HG03025 (cell line): Measurements from ENCODE around the gene TEAD3.

ENCODE experiments used
- ATAC-seq: cut with Tn5 transposase; IDR thresholded peaks from one replicate; pipeline ENCODE4 v1.9.1; 2021; ENCODE audit warnings: mild to moderate bottlenecking, moderate library complexity; ENCODE audit not compliant: unreplicated experiment, low FRiP score

TEAD3 gene

DNA sequence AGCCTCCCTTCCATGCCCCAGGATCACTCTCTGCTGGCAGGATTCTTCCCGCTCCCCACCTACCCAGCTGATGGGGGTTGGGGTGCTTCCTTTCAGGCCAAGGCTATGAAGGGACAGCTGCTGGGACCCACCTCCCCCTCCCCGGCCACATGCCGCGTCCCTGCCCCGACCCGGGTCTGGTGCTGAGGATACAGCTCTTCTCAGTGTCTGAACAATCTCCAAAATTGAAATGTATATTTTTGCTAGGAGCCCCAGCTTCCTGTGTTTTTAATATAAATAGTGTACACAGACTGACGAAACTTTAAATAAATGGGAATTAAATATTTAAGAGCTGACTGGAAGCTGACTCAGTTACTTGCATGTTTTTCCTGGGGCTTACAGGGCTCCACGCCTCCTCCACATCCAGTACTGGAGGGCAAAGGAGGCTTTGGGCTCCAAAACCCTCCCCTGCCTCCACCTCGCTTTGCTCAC is 69.0 kb downstream of the TEAD3 start:
- ATAC-seq = no peak

GRCh38 chr6:35427435-35427834 is 69.4 kb downstream of the TEAD3 start:
- no peak for ATAC-seq

GRCh38 chr6:35426074-35426473 is 70.8 kb downstream of the TEAD3 start:
- ATAC-seq = no peak

DNA sequence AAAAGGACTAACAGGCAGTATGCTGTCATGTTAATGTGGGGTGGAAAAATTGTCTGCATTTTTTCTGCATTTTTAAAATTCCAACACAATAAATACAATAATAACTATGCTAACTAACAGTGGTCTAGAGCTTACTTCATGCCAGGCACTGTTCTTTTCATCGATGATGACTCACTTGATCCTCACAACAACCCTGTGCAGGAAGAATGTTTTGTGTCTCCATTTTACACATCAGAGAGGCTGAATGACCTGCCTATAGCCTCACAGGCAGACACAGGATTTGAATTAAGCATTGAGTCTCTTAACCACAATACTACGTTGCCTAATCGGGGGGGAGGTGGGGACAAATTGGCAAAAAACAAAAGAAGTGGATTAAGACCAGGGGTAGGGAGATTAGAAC is 71.6 kb downstream of the TEAD3 start:
- no peak for ATAC-seq
